ENCODE data around the gene MALT1.

GRCh38 chr18:58624011-58624410 is 47.3 kb upstream of the MALT1 start:
- no peak for TF ChIP-seq CTCF (IDR thresholded peaks at IDR 0.05)
- no peak for TF ChIP-seq POLR2A (IDR thresholded peaks at IDR 0.05)
